HFF-Myc (cell line): ENCODE measurements around the gene CARMIL1.
A peak's percentile ranks its signal among the peaks of the same experiment; 100 is the strongest.

Source experiments
- DNase-seq: peaks from one replicate; pipeline ENCODE4 v3.0.0-alpha.2; 2011; ENCODE audit warnings: low read depth; ENCODE audit errors: extremely low read depth
- H3K4me3 ChIP-seq: replicated peaks from 2 replicates; pipeline ENCODE4 v1.5.1; 2011; ENCODE audit warnings: low read depth, mild to moderate bottlenecking, control low read depth, low read length
- CTCF ChIP-seq: IDR thresholded peaks from 2 replicates; pipeline ENCODE4 v1.5.1; 2012; ENCODE audit warnings: mild to moderate bottlenecking, low read depth, low read length, control low read depth; ENCODE audit errors: missing control alignments

The CARMIL1 gene

GRCh38 chr6:25311331-25311840 lies 32.2 kb downstream of the CARMIL1 start:
- TF ChIP-seq CTCF, result no peak
- no peak overlapping the region for H3K4me3 ChIP-seq
- DNase-seq, result no peak

GRCh38 chr6:25312034-25312620 lies 33.0 kb downstream of the CARMIL1 start:
- no peak for TF ChIP-seq CTCF

GRCh38 chr6:25312703-25313102 lies 33.5 kb downstream of the CARMIL1 start:
- peak; percentile 7 for TF ChIP-seq CTCF
- H3K4me3 ChIP-seq, result no peak overlapping the region

More at GRCh38 chr6:25312034-25312620, 33.0 kb downstream of the CARMIL1 start:
- DNase-seq, result peak; percentile 45
- H3K4me3 ChIP-seq, result no peak overlapping the region

GRCh38 chr6:25314509-25315175 lies 35.5 kb downstream of the CARMIL1 start:
- no peak overlapping the region for H3K4me3 ChIP-seq
- no peak for TF ChIP-seq CTCF
- DNase-seq, result no peak

More at GRCh38 chr6:25312703-25313102, 33.5 kb downstream of the CARMIL1 start:
- DNase-seq, result peak; percentile 41

GRCh38 chr6:25315194-25316177 lies 36.3 kb downstream of the CARMIL1 start:
- no peak for DNase-seq
- H3K4me3 ChIP-seq, result no peak overlapping the region
- TF ChIP-seq CTCF, result no peak

GRCh38 chr6:25316626-25317025 lies 37.5 kb downstream of the CARMIL1 start:
- no peak for DNase-seq
- H3K4me3 ChIP-seq, result no peak overlapping the region
- TF ChIP-seq CTCF, result no peak
